ENCODE data around the gene MEOX2.

MEOX2 gene

GRCh38 chr7:15685358-15686294 is 857 bp downstream of the MEOX2 start:
- Mint-ChIP-seq H3K4me1 (no peaks in the 10 kb centered on the region), H3K27me3 (peaks cover 46% of the 10 kb centered on the region), H3K9me3 (peaks cover 8 to 9% of the 10 kb centered on the region in 2 donors), H3K27ac (no peak overlapping the region), H3K4me3 (no peak overlapping the region)
- ATAC-seq (no peak), DNase-seq (no peak)

- H3K27me3 Mint-ChIP-seq = peaks cover 46% of the 10 kb centered on the region
- H3K4me1 Mint-ChIP-seq = no peaks in the 10 kb centered on the region
- no peak for DNase-seq
- no peak overlapping the region for H3K27ac Mint-ChIP-seq
- peaks cover 8 to 9% of the 10 kb centered on the region in 2 donors for H3K9me3 Mint-ChIP-seq
- no peak for ATAC-seq
- no peak overlapping the region for H3K4me3 Mint-ChIP-seq
Observed at GRCh38 chr7:15684871-15685270, 1.6 kb downstream of the MEOX2 start.

- Mint-ChIP-seq H3K4me3 (no peak overlapping the region), H3K27ac (no peak overlapping the region), H3K9me3 (peaks cover 8 to 9% of the 10 kb centered on the region in 2 donors), H3K4me1 (no peaks in the 10 kb centered on the region), H3K27me3 (peaks cover 46% of the 10 kb centered on the region)
- ATAC-seq = no peak
- DNase-seq = no peak
Observed at GRCh38 chr7:15684111-15684800, 2.2 kb downstream of the MEOX2 start.

GRCh38 chr7:15682751-15683245 is 3.7 kb downstream of the MEOX2 start:
- Mint-ChIP-seq H3K27ac (no peak overlapping the region), H3K4me3 (no peak overlapping the region), H3K4me1 (no peaks in the 10 kb centered on the region), H3K9me3 (peaks cover 8 to 9% of the 10 kb centered on the region in 2 donors), H3K27me3 (peaks cover 36% of the 10 kb centered on the region)
- DNase-seq (no peak), ATAC-seq (no peak)

- DNase-seq (no peak), ATAC-seq (no peak)
- Mint-ChIP-seq H3K4me1 (no peaks in the 10 kb centered on the region), H3K27me3 (peaks cover 29% of the 10 kb centered on the region), H3K27ac (no peak overlapping the region), H3K9me3 (peaks cover 8 to 9% of the 10 kb centered on the region in 2 donors), H3K4me3 (no peak overlapping the region)
Observed at GRCh38 chr7:15682111-15682510, 4.4 kb downstream of the MEOX2 start.

GRCh38 chr7:15681631-15682030 is 4.9 kb downstream of the MEOX2 start:
- H3K4me1 Mint-ChIP-seq = no peaks in the 10 kb centered on the region
- no peak overlapping the region for H3K4me3 Mint-ChIP-seq
- no peak for DNase-seq
- H3K27me3 Mint-ChIP-seq = peaks cover 24% of the 10 kb centered on the region
- H3K27ac Mint-ChIP-seq = no peak overlapping the region
- H3K9me3 Mint-ChIP-seq = peaks cover 8 to 9% of the 10 kb centered on the region in 2 donors
- ATAC-seq = no peak

- DNase-seq (no peak), ATAC-seq (no peak)
- H3K4me3 Mint-ChIP-seq = no peak overlapping the region
- no peaks in the 10 kb centered on the region for H3K4me1 Mint-ChIP-seq
- no peak overlapping the region for H3K27ac Mint-ChIP-seq
- H3K9me3 Mint-ChIP-seq = peaks cover 6% of the 10 kb centered on the region in 2 donors
- peaks cover 20% of the 10 kb centered on the region for H3K27me3 Mint-ChIP-seq
Observed at GRCh38 chr7:15681186-15681585, 5.3 kb downstream of the MEOX2 start.

GRCh38 chr7:15680446-15680845 is 6.0 kb downstream of the MEOX2 start:
- no peaks in the 10 kb centered on the region for H3K4me1 Mint-ChIP-seq
- peaks cover 13% of the 10 kb centered on the region for H3K27me3 Mint-ChIP-seq
- no peak overlapping the region for H3K4me3 Mint-ChIP-seq
- DNase-seq (no peak), ATAC-seq (no peak)
- no peaks in the 10 kb centered on the region for H3K9me3 Mint-ChIP-seq
- no peak overlapping the region for H3K27ac Mint-ChIP-seq

- Mint-ChIP-seq H3K27ac (no peak overlapping the region), H3K9me3 (no peaks in the 10 kb centered on the region), H3K4me3 (no peak overlapping the region), H3K27me3 (peaks cover 1% of the 10 kb centered on the region), H3K4me1 (no peaks in the 10 kb centered on the region)
- no peak for DNase-seq
- ATAC-seq = no peak
Observed at GRCh38 chr7:15679306-15679705, 7.2 kb downstream of the MEOX2 start.

GRCh38 chr7:15678653-15679052 is 7.8 kb downstream of the MEOX2 start:
- no peak overlapping the region for H3K27ac Mint-ChIP-seq
- no peak for DNase-seq
- no peak overlapping the region for H3K4me3 Mint-ChIP-seq
- H3K9me3 Mint-ChIP-seq = no peaks in the 10 kb centered on the region
- no peaks in the 10 kb centered on the region for H3K27me3 Mint-ChIP-seq
- no peaks in the 10 kb centered on the region for H3K4me1 Mint-ChIP-seq
- ATAC-seq = no peak

- no peak for DNase-seq
- Mint-ChIP-seq H3K9me3 (no peaks in the 10 kb centered on the region), H3K27me3 (no peaks in the 10 kb centered on the region), H3K4me1 (no peaks in the 10 kb centered on the region), H3K27ac (no peak overlapping the region), H3K4me3 (no peak overlapping the region)
- ATAC-seq = no peak
Observed at GRCh38 chr7:15675379-15675778, 11.1 kb downstream of the MEOX2 start.

- H3K4me3 Mint-ChIP-seq = no peak overlapping the region
- no peaks in the 10 kb centered on the region for H3K9me3 Mint-ChIP-seq
- ATAC-seq (no peak), DNase-seq (no peak)
- H3K27me3 Mint-ChIP-seq = no peaks in the 10 kb centered on the region
- no peaks in the 10 kb centered on the region for H3K4me1 Mint-ChIP-seq
- no peak overlapping the region for H3K27ac Mint-ChIP-seq
Observed at GRCh38 chr7:15674586-15674985, 11.9 kb downstream of the MEOX2 start.

GRCh38 chr7:15669443-15670090 is 16.9 kb downstream of the MEOX2 start:
- Mint-ChIP-seq H3K4me3 (no peak overlapping the region), H3K4me1 (no peaks in the 10 kb centered on the region), H3K9me3 (no peaks in the 10 kb centered on the region), H3K27me3 (no peaks in the 10 kb centered on the region), H3K27ac (no peak overlapping the region)
- DNase-seq (no peak), ATAC-seq (no peak)

- H3K4me3 Mint-ChIP-seq = no peak overlapping the region
- no peak overlapping the region for H3K27ac Mint-ChIP-seq
- no peak for DNase-seq
- no peaks in the 10 kb centered on the region for H3K27me3 Mint-ChIP-seq
- no peaks in the 10 kb centered on the region for H3K4me1 Mint-ChIP-seq
- no peaks in the 10 kb centered on the region for H3K9me3 Mint-ChIP-seq
- no peak for ATAC-seq
Observed at GRCh38 chr7:15667991-15668390, 18.5 kb downstream of the MEOX2 start.

GRCh38 chr7:15662451-15662850 is 24.0 kb downstream of the MEOX2 start:
- peaks cover 2% of the 10 kb centered on the region in 2 donors for H3K9me3 Mint-ChIP-seq
- DNase-seq (no peak), ATAC-seq (no peak)
- no peak overlapping the region for H3K27ac Mint-ChIP-seq
- no peak overlapping the region for H3K4me3 Mint-ChIP-seq
- no peaks in the 10 kb centered on the region for H3K4me1 Mint-ChIP-seq
- H3K27me3 Mint-ChIP-seq = no peaks in the 10 kb centered on the region

- H3K27me3 Mint-ChIP-seq = no peaks in the 10 kb centered on the region
- no peak for ATAC-seq
- H3K27ac Mint-ChIP-seq = no peak overlapping the region
- no peak for DNase-seq
- no peaks in the 10 kb centered on the region for H3K4me1 Mint-ChIP-seq
- peaks cover 12 to 17% of the 10 kb centered on the region in 2 donors for H3K9me3 Mint-ChIP-seq
- H3K4me3 Mint-ChIP-seq = no peak overlapping the region
Observed at GRCh38 chr7:15658247-15658646, 28.2 kb downstream of the MEOX2 start.

Measured in stimulated activated naive CD8-positive, alpha-beta T cell treated with anti-CD3 and anti-CD28 coated beads, Interleukin-15, amount 100 ng/mL, for 72 hours (primary cell).